Panc1 (cell line): Measurements from ENCODE around the gene LIX1. TPM values are rescaled to one million over a fixed set of nuclear protein-coding genes. Genes with fewer than 3 reads are reported as not detected.

ENCODE experiments used
- ATAC-seq: fragments of 200-7000 bp; cut with Tn5 transposase; 2 replicates; pipeline ENCODE4 v1.9.1; 2020; ENCODE audit warnings: mild to moderate bottlenecking, moderate library complexity
- BruUV-seq: library from RNA; stranded (reverse); fragments of 400-500 nt; replicated peaks from 2 replicates; lab custom pipeline; 2021; lab: Mats Ljungman, UMichigan
- CTCF ChIA-PET: fragments of 300-600 bp; sonication (Branson Sonifier 250); formaldehyde crosslinking; loops from one replicate; lab custom pipeline; 2022; ENCODE audit warnings: antibody characterized with exemption; lab: Charles Lee
- POLR2A ChIA-PET: fragments of 300-600 bp; sonication (Branson Sonifier 250); formaldehyde crosslinking; loops from one replicate; lab custom pipeline; 2022; ENCODE audit warnings: antibody characterized with exemption; lab: Charles Lee
- DNase-seq: peaks from one replicate; pipeline ENCODE4 v3.0.0-alpha.2; 2010; ENCODE audit warnings: low read depth, low spot score
- H3K27ac ChIP-seq: 2 replicates; pipeline ENCODE4 v1.5.1; 2011; ENCODE audit warnings: mild to moderate bottlenecking, low read length, inconsistent platforms
- H3K27me3 ChIP-seq: fragments of 200-500 bp; sonication (Bioruptor generic); 2 replicates; pipeline ENCODE4 v1.6.0; 2014; ENCODE audit warnings: low read length, inconsistent platforms; ENCODE audit not compliant: control insufficient read depth, insufficient read depth
- H3K36me3 ChIP-seq: fragments of 200-500 bp; sonication (Bioruptor generic); 2 replicates; pipeline ENCODE4 v1.5.1; 2014; ENCODE audit warnings: inconsistent platforms, mild to moderate bottlenecking, low read length, moderate library complexity; ENCODE audit not compliant: control insufficient read depth, insufficient read depth
- H3K4me1 ChIP-seq: 2 replicates; pipeline ENCODE4 v1.5.1; 2011; ENCODE audit warnings: inconsistent platforms, mild to moderate bottlenecking, low read length, moderate library complexity; ENCODE audit not compliant: control insufficient read depth, insufficient read depth
- H3K4me3 ChIP-seq, 2 experiments: 2 replicates each; pipeline ENCODE4 v1.5.1; 2011 to 2012; ENCODE audit warnings: low read depth in 2 of 2, low read length in 2 of 2, mild to moderate bottlenecking in 2 of 2, inconsistent platforms in 1 of 2, moderate library complexity in 1 of 2
- H3K9me3 ChIP-seq: fragments of 200-500 bp; sonication (Bioruptor generic); 2 replicates; pipeline ENCODE4 v1.5.1; 2014; ENCODE audit warnings: low read depth, mild to moderate bottlenecking, inconsistent platforms, low read length, moderate library complexity; ENCODE audit not compliant: control insufficient read depth, insufficient read depth
- POLR2AphosphoS5 ChIP-seq: IDR thresholded peaks from 2 replicates; pipeline ENCODE4 v1.6.1; 2012; ENCODE audit warnings: mild to moderate bottlenecking, low read depth, low read length, moderate library complexity
- SIN3A ChIP-seq: IDR thresholded peaks from 2 replicates; pipeline ENCODE4 v1.6.1; 2012; ENCODE audit warnings: low read depth, mild to moderate bottlenecking, low read length, moderate library complexity, borderline replicate concordance; ENCODE audit not compliant: insufficient read depth
- TCF7L2 ChIP-seq: IDR thresholded peaks from 2 replicates; pipeline ENCODE4 v1.6.1; 2011; ENCODE audit warnings: mild to moderate bottlenecking, low read depth, low read length, inconsistent platforms
- in situ Hi-C: cut with HindIII; loops from 2 replicates; pipeline ENCODE4 v1.10.0; 2016; ENCODE audit warnings: low sequenced_read_pairs, low pct_unique_long_range_greater_than_20kb
- intact Hi-C: fragments of 100-400 bp; cut with micrococcal nuclease; formaldehyde crosslinking; loops from one replicate; pipeline ENCODE4 v1.10.0; 2022; ENCODE audit not compliant: unreplicated experiment
- total RNA-seq: library from RNA; stranded (reverse); gene quantifications from one replicate; pipeline ENCODE4 v1.2.1, GENCODE V29; 2021; ENCODE audit not compliant: unreplicated experiment
- TF ChIP-seq, protein P1 (sequence below): fragments of 450-650 bp; IDR thresholded peaks from 2 replicates; pipeline ENCODE4 v1.5.1; 2017; ENCODE audit warnings: mild to moderate bottlenecking
- TF ChIP-seq, protein P2 (sequence below), 2 experiments: IDR thresholded peaks; 2 replicates each; pipeline ENCODE4 v1.6.1; 2011 to 2012; ENCODE audit warnings: low read depth in 2 of 2, control low read depth in 1 of 2, low read length in 1 of 2, mild to moderate bottlenecking in 1 of 2, moderate library complexity in 1 of 2; ENCODE audit not compliant: insufficient read depth in 1 of 2

The LIX1 gene
- total RNA-seq, 1 experiment from 2014 or later: not detected

DNA sequence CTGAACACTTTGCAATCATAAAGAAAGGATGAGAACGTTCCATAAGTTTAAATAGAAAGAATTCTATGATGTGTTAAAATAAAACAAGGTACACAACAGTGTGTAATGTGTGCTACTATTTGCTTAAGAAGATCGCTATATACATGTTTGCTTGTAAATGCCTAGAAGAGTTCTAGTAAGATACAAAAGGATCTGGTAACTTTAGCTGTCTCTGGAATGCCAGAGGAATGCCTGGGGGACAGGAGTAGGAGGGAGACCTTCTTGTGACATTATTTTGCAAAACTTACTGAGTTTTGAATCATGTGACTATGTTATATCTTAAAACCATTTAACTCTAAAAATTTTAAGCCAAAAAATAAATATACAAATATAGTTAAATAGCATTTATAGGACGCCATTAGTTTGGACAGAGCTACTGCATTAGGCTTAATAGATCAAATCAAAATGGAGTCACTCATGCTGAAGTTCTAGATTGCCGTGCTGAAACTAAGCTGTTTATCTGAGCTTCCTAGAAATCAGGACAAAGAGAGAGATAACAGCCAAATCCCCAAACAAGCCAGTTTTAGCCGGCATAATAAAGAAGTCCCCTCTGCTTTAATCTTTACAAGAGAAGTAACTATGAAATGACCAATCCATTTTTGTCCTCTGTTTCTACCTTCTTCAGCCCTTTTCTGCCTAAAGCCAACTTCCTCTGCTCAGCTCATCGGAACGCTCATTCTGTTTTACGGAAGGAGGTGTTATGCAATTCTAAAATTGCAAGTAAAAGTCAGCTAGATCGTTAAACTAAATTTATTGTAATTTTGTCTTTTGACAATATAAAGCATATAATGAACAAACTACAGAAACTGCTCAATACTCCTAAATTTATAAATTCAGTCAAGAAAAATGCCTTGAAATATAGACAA lies 44.8 kb downstream of the LIX1 start:
- CTCF ChIA-PET: interaction anchor here (0.6 kb wide), 1 partner anchor 22 kb away, joined by 3 read pairs; no protein-coding TSS in a partner anchor
- BruUV-seq: no TSS peak
- no peaks in the 10 kb centered on the region for H3K4me1 ChIP-seq
- DNase-seq: no peak
- no peaks in the 10 kb centered on the region for H3K9me3 ChIP-seq
- in situ Hi-C loops: no loop called here
- H3K27me3 ChIP-seq: peaks cover 4% of the 10 kb centered on the region; the same call in 1 of the 2 replicates
- no peak overlapping the region for H3K4me3 ChIP-seq
- H3K27ac ChIP-seq: no peak overlapping the region
- intact Hi-C loops: no loop called here
- no peak for ATAC-seq
- POLR2A ChIA-PET: no interaction called here
- TF ChIP-seq, protein P1, sequence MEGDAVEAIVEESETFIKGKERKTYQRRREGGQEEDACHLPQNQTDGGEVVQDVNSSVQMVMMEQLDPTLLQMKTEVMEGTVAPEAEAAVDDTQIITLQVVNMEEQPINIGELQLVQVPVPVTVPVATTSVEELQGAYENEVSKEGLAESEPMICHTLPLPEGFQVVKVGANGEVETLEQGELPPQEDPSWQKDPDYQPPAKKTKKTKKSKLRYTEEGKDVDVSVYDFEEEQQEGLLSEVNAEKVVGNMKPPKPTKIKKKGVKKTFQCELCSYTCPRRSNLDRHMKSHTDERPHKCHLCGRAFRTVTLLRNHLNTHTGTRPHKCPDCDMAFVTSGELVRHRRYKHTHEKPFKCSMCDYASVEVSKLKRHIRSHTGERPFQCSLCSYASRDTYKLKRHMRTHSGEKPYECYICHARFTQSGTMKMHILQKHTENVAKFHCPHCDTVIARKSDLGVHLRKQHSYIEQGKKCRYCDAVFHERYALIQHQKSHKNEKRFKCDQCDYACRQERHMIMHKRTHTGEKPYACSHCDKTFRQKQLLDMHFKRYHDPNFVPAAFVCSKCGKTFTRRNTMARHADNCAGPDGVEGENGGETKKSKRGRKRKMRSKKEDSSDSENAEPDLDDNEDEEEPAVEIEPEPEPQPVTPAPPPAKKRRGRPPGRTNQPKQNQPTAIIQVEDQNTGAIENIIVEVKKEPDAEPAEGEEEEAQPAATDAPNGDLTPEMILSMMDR: no peak
- TF ChIP-seq POLR2AphosphoS5 (no peak), SIN3A (no peak), TCF7L2 (no peak)
- TF ChIP-seq, protein P2, sequence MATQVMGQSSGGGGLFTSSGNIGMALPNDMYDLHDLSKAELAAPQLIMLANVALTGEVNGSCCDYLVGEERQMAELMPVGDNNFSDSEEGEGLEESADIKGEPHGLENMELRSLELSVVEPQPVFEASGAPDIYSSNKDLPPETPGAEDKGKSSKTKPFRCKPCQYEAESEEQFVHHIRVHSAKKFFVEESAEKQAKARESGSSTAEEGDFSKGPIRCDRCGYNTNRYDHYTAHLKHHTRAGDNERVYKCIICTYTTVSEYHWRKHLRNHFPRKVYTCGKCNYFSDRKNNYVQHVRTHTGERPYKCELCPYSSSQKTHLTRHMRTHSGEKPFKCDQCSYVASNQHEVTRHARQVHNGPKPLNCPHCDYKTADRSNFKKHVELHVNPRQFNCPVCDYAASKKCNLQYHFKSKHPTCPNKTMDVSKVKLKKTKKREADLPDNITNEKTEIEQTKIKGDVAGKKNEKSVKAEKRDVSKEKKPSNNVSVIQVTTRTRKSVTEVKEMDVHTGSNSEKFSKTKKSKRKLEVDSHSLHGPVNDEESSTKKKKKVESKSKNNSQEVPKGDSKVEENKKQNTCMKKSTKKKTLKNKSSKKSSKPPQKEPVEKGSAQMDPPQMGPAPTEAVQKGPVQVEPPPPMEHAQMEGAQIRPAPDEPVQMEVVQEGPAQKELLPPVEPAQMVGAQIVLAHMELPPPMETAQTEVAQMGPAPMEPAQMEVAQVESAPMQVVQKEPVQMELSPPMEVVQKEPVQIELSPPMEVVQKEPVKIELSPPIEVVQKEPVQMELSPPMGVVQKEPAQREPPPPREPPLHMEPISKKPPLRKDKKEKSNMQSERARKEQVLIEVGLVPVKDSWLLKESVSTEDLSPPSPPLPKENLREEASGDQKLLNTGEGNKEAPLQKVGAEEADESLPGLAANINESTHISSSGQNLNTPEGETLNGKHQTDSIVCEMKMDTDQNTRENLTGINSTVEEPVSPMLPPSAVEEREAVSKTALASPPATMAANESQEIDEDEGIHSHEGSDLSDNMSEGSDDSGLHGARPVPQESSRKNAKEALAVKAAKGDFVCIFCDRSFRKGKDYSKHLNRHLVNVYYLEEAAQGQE (IDR thresholded peaks at IDR 0.05; ENCODE audit: insufficient read depth in 1 of 2, low read depth in 2 of 2, low read length in 1 of 2): no peak
- H3K36me3 ChIP-seq: no peaks in the 10 kb centered on the region

DNA sequence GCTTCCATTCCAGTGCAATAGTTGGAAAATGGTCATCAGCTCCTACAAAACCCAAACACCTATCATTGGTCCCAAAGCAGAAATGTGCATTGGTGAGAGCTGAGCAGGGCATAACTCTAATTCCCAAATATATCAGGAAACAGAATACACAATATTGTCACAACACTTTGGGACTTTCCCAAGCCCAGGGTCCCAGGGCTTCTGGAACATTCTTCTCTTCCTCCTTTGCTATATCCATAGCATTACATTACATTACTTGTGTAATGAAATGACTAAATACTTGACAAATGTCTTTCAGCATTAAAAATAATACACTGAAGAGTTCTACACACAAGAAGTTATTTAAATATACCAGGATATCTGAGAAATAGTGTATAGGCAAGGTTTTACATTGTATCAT lies 45.6 kb downstream of the LIX1 start:
- TF ChIP-seq SIN3A: no peak
- no peak for TF ChIP-seq TCF7L2
- H3K4me3 ChIP-seq: no peak overlapping the region
- H3K36me3 ChIP-seq: no peaks in the 10 kb centered on the region
- ChIA-PET POLR2A (no interaction called here), CTCF (no interaction called here)
- peaks cover 4% of the 10 kb centered on the region; the same call in 1 of the 2 replicates for H3K27me3 ChIP-seq
- no peaks in the 10 kb centered on the region for H3K9me3 ChIP-seq
- in situ Hi-C loops (no loop called here), intact Hi-C loops (no loop called here)
- ATAC-seq: no peak
- no peak overlapping the region for H3K27ac ChIP-seq
- no TSS peak for BruUV-seq
- H3K4me1 ChIP-seq: no peaks in the 10 kb centered on the region
- no peak for DNase-seq

DNA sequence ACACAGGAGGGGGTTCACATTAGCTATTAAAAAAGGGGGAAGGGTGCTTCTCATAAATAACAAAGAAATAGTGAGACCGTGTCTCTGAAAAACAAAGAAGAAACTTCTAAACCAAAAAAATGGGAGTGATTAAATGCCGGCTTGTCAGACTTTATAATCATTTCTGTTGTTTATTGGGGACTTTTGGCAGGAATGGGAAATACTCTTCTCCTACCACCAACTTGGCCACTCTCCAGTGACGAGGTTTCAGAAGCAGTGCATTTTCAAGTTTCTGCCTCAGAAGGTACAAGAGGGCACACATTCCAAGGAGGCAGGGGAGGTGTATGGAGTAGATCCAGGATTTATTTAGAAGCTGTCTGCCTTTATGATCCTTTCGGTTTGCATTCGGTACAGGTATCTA lies 46.2 kb downstream of the LIX1 start:
- TF ChIP-seq, protein P1: no peak
- TF ChIP-seq POLR2AphosphoS5 (no peak), TCF7L2 (no peak), SIN3A (no peak)
- TF ChIP-seq, protein P2 (IDR thresholded peaks at IDR 0.05; ENCODE audit: insufficient read depth in 1 of 2, low read depth in 2 of 2, low read length in 1 of 2): no peak
- intact Hi-C loops (no loop called here), in situ Hi-C loops (no loop called here)
- CTCF ChIA-PET: no interaction called here
- no peaks in the 10 kb centered on the region for H3K4me1 ChIP-seq
- H3K9me3 ChIP-seq: no peaks in the 10 kb centered on the region
- H3K27me3 ChIP-seq: peaks cover 8% of the 10 kb centered on the region; the same call in 1 of the 2 replicates
- no peak overlapping the region for H3K27ac ChIP-seq
- DNase-seq (no peak), ATAC-seq (no peak)
- BruUV-seq: no TSS peak
- POLR2A ChIA-PET: no interaction called here
- H3K4me3 ChIP-seq: no peak overlapping the region
- no peaks in the 10 kb centered on the region for H3K36me3 ChIP-seq
